ENCODE data around the gene PLPPR5.
"Not testable (repeated sequence)": the region's sequence is repeated elsewhere in the genome, so short reads cannot be mapped to it uniquely, and the experiment has no call there.

The PLPPR5 gene

GRCh38 chr1:98908980-98909379 is 95.7 kb downstream of the PLPPR5 start:
- FAIRE-seq: no peak

GRCh38 chr1:98906809-98907208 is 97.9 kb downstream of the PLPPR5 start:
- no peak for FAIRE-seq

- FAIRE-seq: no peak
These were observed 98.3 kb downstream of the PLPPR5 start for GRCh38 chr1:98906361-98906760.

- no peak for FAIRE-seq
These were observed 100.0 kb downstream of the PLPPR5 start for GRCh38 chr1:98904684-98905083.

DNA sequence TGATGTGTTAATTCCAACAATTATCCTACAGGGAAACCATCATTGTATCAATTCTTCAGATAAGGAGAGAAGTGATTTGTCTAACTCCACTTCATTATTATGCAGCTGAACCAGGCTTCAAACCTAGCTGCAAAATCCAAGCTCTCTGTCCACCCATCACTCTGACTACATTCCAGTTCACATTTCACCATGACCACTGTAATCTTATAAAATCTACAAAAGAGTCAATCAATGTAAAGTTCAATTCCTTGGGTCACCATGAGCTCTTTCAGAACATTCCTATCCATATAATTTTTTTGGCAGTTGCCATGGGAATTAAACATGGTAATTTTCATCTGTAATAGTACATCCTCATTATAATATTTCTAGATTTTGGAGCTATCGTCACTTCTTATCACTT is 100.9 kb downstream of the PLPPR5 start:
- no peak for FAIRE-seq

DNA sequence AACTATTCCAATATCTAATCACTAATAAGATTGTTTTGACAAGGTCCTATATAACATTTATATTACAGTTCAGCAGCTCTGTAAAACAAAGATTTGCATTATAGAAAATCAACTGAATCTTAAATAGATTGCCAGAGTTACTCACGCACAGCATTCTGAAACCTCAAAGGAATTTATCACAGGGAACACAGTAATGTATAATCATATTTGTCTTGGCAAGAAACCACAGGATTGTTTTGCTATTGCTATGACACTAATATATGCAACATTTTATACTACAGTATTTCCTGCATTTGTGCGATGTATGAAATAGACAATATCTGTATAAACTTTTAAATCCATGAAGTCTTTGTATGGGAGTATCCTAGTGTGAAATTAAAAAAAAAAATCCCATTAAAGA is 101.4 kb downstream of the PLPPR5 start:
- no peak for FAIRE-seq

- FAIRE-seq: no peak
These were observed 105.7 kb downstream of the PLPPR5 start for GRCh38 chr1:98898940-98899339.

- FAIRE-seq: no peak
These were observed 107.2 kb downstream of the PLPPR5 start for GRCh38 chr1:98897479-98897878.

DNA sequence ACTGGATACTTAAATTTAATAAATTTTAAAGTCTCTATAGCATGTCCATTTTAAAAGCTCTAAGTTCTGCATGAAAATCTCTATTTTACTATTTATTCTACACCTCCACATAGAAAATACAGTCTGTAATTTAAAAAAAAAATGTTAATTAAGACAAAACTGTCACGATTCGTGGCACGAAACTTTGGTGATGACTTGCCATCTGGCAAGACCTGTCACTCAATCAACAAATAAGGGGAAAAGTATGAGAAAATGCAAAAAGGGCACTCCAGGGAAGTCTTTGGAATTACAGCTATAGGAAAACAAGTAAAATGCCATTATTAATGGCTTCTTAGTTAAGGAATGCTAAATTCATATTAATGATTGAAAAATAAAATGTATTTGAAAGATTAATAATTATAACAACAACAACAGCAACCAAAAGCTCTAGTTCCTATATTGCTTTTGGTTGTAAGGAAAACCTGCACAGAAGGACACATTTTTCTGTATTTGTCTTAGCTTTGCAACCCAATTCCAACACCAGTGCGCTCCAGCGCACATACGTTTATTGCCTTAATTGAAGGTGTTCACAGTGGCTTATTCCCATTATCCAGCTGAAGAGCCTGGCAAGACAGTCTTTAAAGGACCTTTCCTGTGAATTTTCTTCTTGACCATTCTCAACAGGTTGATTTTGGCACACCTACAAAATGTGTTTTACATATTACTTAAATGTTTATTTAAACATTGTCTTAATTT is 107.8 kb downstream of the PLPPR5 start:
- FAIRE-seq: no peak

DNA sequence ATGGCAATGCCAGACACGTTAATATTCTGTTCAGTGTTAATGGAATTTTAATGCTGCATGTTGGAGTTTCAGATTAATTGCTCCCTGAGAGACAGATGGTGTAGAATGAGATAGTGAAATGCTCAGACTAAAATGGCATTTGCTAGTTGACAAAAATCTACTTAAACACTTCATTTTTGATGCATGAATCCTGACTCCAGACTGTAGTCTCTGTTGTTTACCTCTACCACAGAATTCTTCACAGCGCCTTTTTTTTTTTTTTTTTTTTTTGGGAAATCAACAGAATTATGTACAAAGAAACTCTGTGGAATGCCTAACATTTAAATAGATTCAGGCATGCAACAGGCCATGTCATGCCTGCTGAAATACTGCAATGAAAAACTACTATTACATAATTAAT is 111.3 kb downstream of the PLPPR5 start:
- FAIRE-seq: no peak

GRCh38 chr1:98888869-98889268 is 115.8 kb downstream of the PLPPR5 start:
- no peak for FAIRE-seq

DNA sequence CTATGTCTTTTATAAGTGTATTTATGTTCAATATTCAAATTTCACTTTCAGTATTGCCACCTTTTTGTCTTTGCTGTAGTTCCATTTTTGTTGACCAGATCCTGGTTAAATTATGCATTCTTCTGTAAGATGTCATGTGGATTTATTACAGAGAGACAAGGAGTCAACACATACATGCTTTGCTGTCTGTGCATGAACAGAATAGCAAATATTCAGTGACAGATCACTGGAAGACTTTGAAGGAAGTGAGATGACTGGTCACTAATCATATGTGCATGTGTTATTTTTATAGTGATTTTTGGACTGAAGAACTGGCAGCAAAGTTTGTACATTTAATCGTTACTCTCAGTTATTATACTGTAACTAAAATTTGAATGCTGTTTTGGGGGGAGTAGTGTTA is 117.2 kb downstream of the PLPPR5 start:
- no peak for FAIRE-seq

- no peak for FAIRE-seq
These were observed 119.8 kb downstream of the PLPPR5 start for GRCh38 chr1:98884864-98885263.

- no peak for FAIRE-seq
These were observed 122.8 kb downstream of the PLPPR5 start for GRCh38 chr1:98881901-98882300.

- not testable (repeated sequence) for FAIRE-seq
These were observed 123.4 kb downstream of the PLPPR5 start for GRCh38 chr1:98881234-98881633.

- FAIRE-seq: no peak
These were observed 129.8 kb downstream of the PLPPR5 start for GRCh38 chr1:98874828-98875227.

DNA sequence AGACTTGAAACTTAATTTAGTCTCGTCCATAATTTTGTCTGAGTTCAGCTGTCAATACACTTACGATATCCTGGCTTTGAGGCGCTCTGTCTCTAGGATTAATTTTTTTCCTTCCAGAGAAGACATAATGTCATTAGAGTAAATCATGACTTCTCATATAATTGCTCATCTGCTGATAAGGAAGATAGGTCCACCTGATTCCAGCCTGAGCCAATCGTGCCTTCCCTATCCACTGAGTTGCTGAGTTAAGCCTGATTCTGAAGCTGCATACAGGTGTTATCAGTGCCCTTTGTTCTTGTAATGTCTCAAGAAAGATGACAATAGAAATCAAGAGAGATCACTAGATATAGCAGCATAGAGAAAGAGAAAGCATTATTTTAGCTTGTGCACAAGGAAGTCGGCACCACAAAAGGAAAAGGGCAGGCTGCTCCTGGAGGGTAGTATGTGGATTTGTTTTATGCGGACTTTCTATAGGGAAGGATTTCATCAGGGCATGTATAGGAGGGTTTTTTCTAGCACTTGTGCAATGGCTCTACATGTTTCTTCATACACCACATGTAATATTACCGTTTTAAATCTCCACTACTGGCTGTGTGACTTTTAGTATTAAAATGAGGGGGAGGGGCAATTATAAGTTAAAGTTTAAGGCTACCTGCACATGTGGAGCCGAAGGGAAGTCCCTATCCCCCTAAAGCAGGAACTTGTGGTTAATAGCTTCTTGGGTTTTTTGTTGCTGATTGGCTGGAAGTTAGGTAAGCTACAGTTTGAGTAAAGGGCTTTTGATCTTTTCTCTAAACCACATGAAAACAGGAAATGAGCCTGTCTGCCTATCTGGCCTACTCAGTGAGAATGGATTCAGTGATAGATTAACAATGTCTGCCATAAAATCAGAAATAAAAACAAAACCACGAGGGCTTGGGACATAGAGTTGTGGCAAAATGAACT is 133.4 kb downstream of the PLPPR5 start:
- FAIRE-seq: no peak

DNA sequence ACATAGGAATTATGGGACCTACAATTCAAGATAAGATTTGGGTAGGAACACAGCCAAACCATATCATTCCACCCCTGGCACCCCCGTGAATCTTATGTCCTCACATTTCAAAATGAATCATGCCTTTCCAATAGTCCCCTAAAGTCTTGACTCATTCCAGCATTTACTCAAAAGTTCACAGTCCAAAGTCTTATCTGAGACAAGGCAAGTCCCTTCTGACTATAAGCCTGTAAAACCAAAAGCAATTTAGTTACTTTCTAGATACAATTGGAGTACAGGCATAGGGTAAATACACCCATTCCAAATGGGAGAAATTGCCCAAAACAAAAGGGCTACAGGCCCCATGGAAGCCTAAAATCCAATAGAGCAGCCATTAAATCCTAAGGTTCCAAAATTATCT is 138.9 kb downstream of the PLPPR5 start:
- no peak for FAIRE-seq

DNA sequence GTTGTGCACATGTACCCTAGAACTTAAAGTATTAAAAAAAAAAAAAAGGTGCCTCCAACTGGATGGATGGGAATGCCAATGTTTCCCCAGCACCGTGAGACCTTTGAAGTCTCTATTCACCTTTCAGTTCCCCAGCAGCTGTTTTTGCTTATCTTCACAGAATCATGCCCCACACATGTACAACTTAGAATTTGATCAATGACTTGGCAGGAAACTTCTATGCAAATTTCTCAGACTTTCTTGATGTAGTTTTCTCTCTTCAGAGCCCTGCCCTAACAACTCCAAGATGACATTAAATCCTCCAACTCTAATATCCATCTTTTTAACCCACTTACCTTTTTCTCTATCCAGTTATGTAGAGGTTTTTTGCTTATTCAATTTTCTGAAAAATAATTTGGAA is 144.3 kb downstream of the PLPPR5 start:
- FAIRE-seq: no peak

GRCh38 chr1:98854137-98854536 is 150.5 kb downstream of the PLPPR5 start:
- no peak for FAIRE-seq

DNA sequence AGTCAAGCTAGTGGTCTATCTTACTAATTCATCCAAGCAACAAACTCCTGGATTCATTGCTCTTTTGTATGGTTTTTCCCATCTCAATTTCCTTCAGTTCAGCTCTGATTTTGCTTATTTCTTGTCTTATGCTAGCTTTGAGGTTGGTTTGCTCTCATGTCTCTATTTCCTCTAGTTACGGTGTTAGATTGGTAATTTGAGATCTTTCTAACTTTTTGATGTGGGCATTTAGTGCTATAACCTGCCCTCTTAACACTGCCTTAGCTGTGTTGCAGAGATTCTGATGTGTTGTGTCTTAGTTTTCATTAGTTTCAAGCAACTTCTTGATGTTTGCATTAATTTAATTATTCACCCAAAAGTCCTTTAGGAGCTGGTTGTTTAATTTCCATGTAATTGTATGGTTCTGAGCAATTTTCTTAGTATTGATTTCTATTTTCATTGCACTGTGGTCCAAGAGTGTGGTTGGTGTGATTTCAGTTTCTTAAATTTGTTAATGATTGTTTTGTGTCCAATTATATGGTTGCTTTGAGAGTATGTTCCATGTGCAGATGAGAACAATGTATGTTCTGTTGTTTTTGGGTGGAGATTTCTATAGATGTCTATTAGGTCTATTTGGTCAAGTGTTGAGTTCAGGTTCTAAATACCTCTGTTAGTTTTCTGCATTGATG is 154.6 kb downstream of the PLPPR5 start:
- FAIRE-seq: no peak

- no peak for FAIRE-seq
These were observed 162.4 kb downstream of the PLPPR5 start for GRCh38 chr1:98842241-98842640.

Data from TTC549 (cell line).